SU-DHL-6 (cell line): ENCODE data around the gene LTO1.

Source experiments
- EZH2phosphoT487 ChIP-seq: fragments of 200-600 bp; sonication (generic), shearing (Covaris generic); conservative IDR thresholded peaks from 2 replicates; pipeline ENCODE4 v1.6.1; 2018; ENCODE audit warnings: mild to moderate bottlenecking, antibody characterized with exemption, low read length, moderate library complexity, mixed read lengths
- TF ChIP-seq, protein P1 (sequence below): fragments of 200-600 bp; sonication (generic); IDR thresholded peaks from one replicate; pipeline ENCODE4 v1.5.1; 2017; ENCODE audit warnings: antibody characterized with exemption, mild to moderate bottlenecking, low read length, moderate library complexity; ENCODE audit not compliant: insufficient read depth, poor library complexity, severe bottlenecking

- TF ChIP-seq, protein P1, sequence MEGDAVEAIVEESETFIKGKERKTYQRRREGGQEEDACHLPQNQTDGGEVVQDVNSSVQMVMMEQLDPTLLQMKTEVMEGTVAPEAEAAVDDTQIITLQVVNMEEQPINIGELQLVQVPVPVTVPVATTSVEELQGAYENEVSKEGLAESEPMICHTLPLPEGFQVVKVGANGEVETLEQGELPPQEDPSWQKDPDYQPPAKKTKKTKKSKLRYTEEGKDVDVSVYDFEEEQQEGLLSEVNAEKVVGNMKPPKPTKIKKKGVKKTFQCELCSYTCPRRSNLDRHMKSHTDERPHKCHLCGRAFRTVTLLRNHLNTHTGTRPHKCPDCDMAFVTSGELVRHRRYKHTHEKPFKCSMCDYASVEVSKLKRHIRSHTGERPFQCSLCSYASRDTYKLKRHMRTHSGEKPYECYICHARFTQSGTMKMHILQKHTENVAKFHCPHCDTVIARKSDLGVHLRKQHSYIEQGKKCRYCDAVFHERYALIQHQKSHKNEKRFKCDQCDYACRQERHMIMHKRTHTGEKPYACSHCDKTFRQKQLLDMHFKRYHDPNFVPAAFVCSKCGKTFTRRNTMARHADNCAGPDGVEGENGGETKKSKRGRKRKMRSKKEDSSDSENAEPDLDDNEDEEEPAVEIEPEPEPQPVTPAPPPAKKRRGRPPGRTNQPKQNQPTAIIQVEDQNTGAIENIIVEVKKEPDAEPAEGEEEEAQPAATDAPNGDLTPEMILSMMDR = no peak
- no peak for TF ChIP-seq EZH2phosphoT487
Observed at GRCh38 chr11:69650081-69650831, 24.9 kb downstream of the LTO1 start.
